Trophoblast cell (in vitro differentiated cells and primary cell): ENCODE data around the gene ATP6V1B1.
A peak's percentile ranks its signal among the peaks of the same experiment; 100 is the strongest.

Experiments used
- DNase-seq, 2 donors: peaks; one replicate each; pipeline ENCODE4 v3.0.0-alpha.2; 2016
- H2AFZ ChIP-seq: 2 replicates; pipeline ENCODE4 v1.6.1; 2013; ENCODE audit warnings: low read length, moderate library complexity, mild to moderate bottlenecking; ENCODE audit not compliant: insufficient read depth, poor library complexity
- H2AK5ac ChIP-seq: 2 replicates; pipeline ENCODE4 v1.6.1; 2013; ENCODE audit warnings: mild to moderate bottlenecking, low read length
- H2BK120ac ChIP-seq: 2 replicates; pipeline ENCODE4 v1.6.1; 2013; ENCODE audit warnings: low read length, mild to moderate bottlenecking, moderate library complexity; ENCODE audit not compliant: insufficient read depth, poor library complexity
- H2BK12ac ChIP-seq: 2 replicates; pipeline ENCODE4 v1.6.1; 2013; ENCODE audit warnings: mild to moderate bottlenecking, low read length, moderate library complexity
- H2BK5ac ChIP-seq: 2 replicates; pipeline ENCODE4 v1.6.1; 2013; ENCODE audit warnings: low read length, low read depth, moderate library complexity, mild to moderate bottlenecking; ENCODE audit not compliant: poor library complexity
- H3K14ac ChIP-seq: 2 replicates; pipeline ENCODE4 v1.6.1; 2013; ENCODE audit warnings: mild to moderate bottlenecking, low read length
- H3K18ac ChIP-seq: 2 replicates; pipeline ENCODE4 v1.6.1; 2013; ENCODE audit warnings: mild to moderate bottlenecking, low read length
- H3K23ac ChIP-seq: 2 replicates; pipeline ENCODE4 v1.6.1; 2013; ENCODE audit warnings: low read length
- H3K27ac ChIP-seq: 2 replicates; pipeline ENCODE4 v1.5.1; 2013; ENCODE audit warnings: low read depth, mild to moderate bottlenecking, inconsistent platforms, low read length, moderate library complexity
- H3K27me3 ChIP-seq: 2 replicates; pipeline ENCODE4 v1.6.1; 2013; ENCODE audit warnings: inconsistent platforms, mild to moderate bottlenecking, low read length, moderate library complexity; ENCODE audit not compliant: insufficient read depth
- H3K36me3 ChIP-seq, 2 experiments: 1 replicate in 1 of 2; 2 replicates in 1 of 2; pipeline ENCODE4 v1.6.1; 2013; ENCODE audit warnings: low read length in 2 of 2, mild to moderate bottlenecking in 2 of 2, moderate library complexity in 1 of 2; ENCODE audit not compliant: insufficient read depth in 2 of 2, control insufficient read depth in 1 of 2
- H3K4ac ChIP-seq: 2 replicates; pipeline ENCODE4 v1.6.1; 2013; ENCODE audit warnings: low read depth, mild to moderate bottlenecking, low read length, moderate library complexity
- H3K4me1 ChIP-seq, 2 experiments: 1 replicate in 1 of 2; 2 replicates in 1 of 2; pipeline ENCODE4 v1.6.1; 2013; ENCODE audit warnings: low read length in 2 of 2, mild to moderate bottlenecking in 2 of 2, moderate library complexity in 1 of 2; ENCODE audit not compliant: insufficient read depth in 2 of 2, control insufficient read depth in 1 of 2
- H3K4me2 ChIP-seq: 2 replicates; pipeline ENCODE4 v1.6.1; 2013; ENCODE audit warnings: inconsistent platforms, mild to moderate bottlenecking, low read length, moderate library complexity
- H3K4me3 ChIP-seq: 2 replicates; pipeline ENCODE4 v1.5.1; 2013; ENCODE audit warnings: mild to moderate bottlenecking, low read depth, low read length, inconsistent platforms
- H3K79me1 ChIP-seq: one replicate; pipeline ENCODE4 v1.6.1; 2013; ENCODE audit warnings: low read length
- H3K79me2 ChIP-seq: 2 replicates; pipeline ENCODE4 v1.6.1; 2013; ENCODE audit warnings: low read length, mild to moderate bottlenecking; ENCODE audit not compliant: control insufficient read depth, insufficient read depth, poor library complexity
- H3K9ac ChIP-seq: 2 replicates; pipeline ENCODE4 v1.6.1; 2013; ENCODE audit warnings: mild to moderate bottlenecking, low read length
- H3K9me3 ChIP-seq: 2 replicates; pipeline ENCODE4 v1.6.1; 2013; ENCODE audit warnings: low read depth, mild to moderate bottlenecking, control low read depth, inconsistent platforms, low read length; ENCODE audit not compliant: insufficient read depth
- H4K12ac ChIP-seq: 2 replicates; pipeline ENCODE4 v1.6.1; 2013; ENCODE audit warnings: low read depth, mild to moderate bottlenecking, low read length, moderate library complexity
- H4K8ac ChIP-seq: 2 replicates; pipeline ENCODE4 v1.6.1; 2013; ENCODE audit warnings: low read depth, mild to moderate bottlenecking, low read length, moderate library complexity
- H4K91ac ChIP-seq: one replicate; pipeline ENCODE4 v1.6.1; 2013; ENCODE audit warnings: low read depth, mild to moderate bottlenecking, low read length, moderate library complexity
- WGBS: extraction: QIAGEN DNeasy Blood & Tissue Kit; methylation state at CpG from one replicate; pipeline ENCODE4 v1.1.7; 2013; ENCODE audit warnings: missing lambda C conversion rate; ENCODE audit not compliant: insufficient read length, insufficient coverage; ENCODE audit errors: extremely low coverage; 5-methylcytosine and 5-hydroxymethylcytosine counted together

Gene ATP6V1B1

GRCh38 chr2:70888366-70888922 lies 47.3 kb upstream of the ATP6V1B1 start:
- Histone ChIP-seq H3K23ac (no peak overlapping the region), H4K91ac (no peak overlapping the region), H4K8ac (no peak overlapping the region), H3K4me2 (peak overlapping the region; percentile 21), H3K79me2 (peaks cover 1% of the 10 kb centered on the region), H3K9me3 (peaks cover 7% of the 10 kb centered on the region), H4K12ac (no peak overlapping the region), H3K4ac (no peak overlapping the region), H2BK120ac (no peak overlapping the region), H3K4me3 (no peak overlapping the region), H3K79me1 (peaks cover 2% of the 10 kb centered on the region), H3K9ac (no peak overlapping the region), H2BK5ac (no peak overlapping the region), H2AK5ac (no peak overlapping the region), H3K4me1 (peaks cover 12% of the 10 kb centered on the region in 2 experiments), H2BK12ac (no peak overlapping the region), H3K27ac (no peak overlapping the region), H2AFZ (no peak overlapping the region), H3K27me3 (peaks cover 77% of the 10 kb centered on the region), H3K14ac (no peak overlapping the region), H3K18ac (no peak overlapping the region), H3K36me3 (no peaks in the 10 kb centered on the region)
- no CpG with 5 or more reads among the region's 27 CpGs for WGBS
- DNase-seq = no peak

- no peaks in the 10 kb centered on the region for H3K36me3 ChIP-seq
- H4K12ac ChIP-seq = no peak overlapping the region
- H3K4me1 ChIP-seq = peaks cover 12% of the 10 kb centered on the region in 2 experiments
- no peak overlapping the region for H3K18ac ChIP-seq
- H3K4me3 ChIP-seq = no peak overlapping the region
- peaks cover 80% of the 10 kb centered on the region for H3K27me3 ChIP-seq
- peaks cover 1% of the 10 kb centered on the region for H3K79me2 ChIP-seq
- no peak overlapping the region for H3K9ac ChIP-seq
- H3K23ac ChIP-seq = no peak overlapping the region
- peak in 1 of 2 donors; percentile 24 for DNase-seq
- H4K8ac ChIP-seq = no peak overlapping the region
- H2BK5ac ChIP-seq = no peak overlapping the region
- no peak overlapping the region for H4K91ac ChIP-seq
- no peak overlapping the region for H2BK12ac ChIP-seq
- H3K4ac ChIP-seq = no peak overlapping the region
- H3K14ac ChIP-seq = no peak overlapping the region
- no CpG with 5 or more reads among the region's 70 CpGs for WGBS
- H2AFZ ChIP-seq = no peak overlapping the region
- H2BK120ac ChIP-seq = no peak overlapping the region
- peak overlapping the region; percentile 21 for H3K4me2 ChIP-seq
- H3K9me3 ChIP-seq = peaks cover 7% of the 10 kb centered on the region
- H2AK5ac ChIP-seq = no peak overlapping the region
- no peak overlapping the region for H3K27ac ChIP-seq
- H3K79me1 ChIP-seq = peaks cover 2% of the 10 kb centered on the region
Measured at GRCh38 chr2:70888923-70889715, 46.6 kb upstream of the ATP6V1B1 start.

- peaks cover 82% of the 10 kb centered on the region for H3K27me3 ChIP-seq
- H3K9ac ChIP-seq = no peak overlapping the region
- no peak overlapping the region for H3K4me2 ChIP-seq
- H3K36me3 ChIP-seq = no peaks in the 10 kb centered on the region
- H2AK5ac ChIP-seq = no peak overlapping the region
- WGBS = no CpG with 5 or more reads among the region's 5 CpGs
- H4K8ac ChIP-seq = no peak overlapping the region
- no peak for DNase-seq
- no peak overlapping the region for H2AFZ ChIP-seq
- H3K14ac ChIP-seq = no peak overlapping the region
- no peak overlapping the region for H2BK120ac ChIP-seq
- H3K27ac ChIP-seq = no peak overlapping the region
- H4K12ac ChIP-seq = no peak overlapping the region
- no peak overlapping the region for H3K18ac ChIP-seq
- no peak overlapping the region for H2BK12ac ChIP-seq
- no peak overlapping the region for H3K4ac ChIP-seq
- peaks cover 7% of the 10 kb centered on the region for H3K9me3 ChIP-seq
- no peak overlapping the region for H4K91ac ChIP-seq
- H3K23ac ChIP-seq = no peak overlapping the region
- peaks cover 2% of the 10 kb centered on the region for H3K79me1 ChIP-seq
- H3K4me1 ChIP-seq = peaks cover 12% of the 10 kb centered on the region in 2 experiments
- H3K4me3 ChIP-seq = no peak overlapping the region
- H2BK5ac ChIP-seq = no peak overlapping the region
- peaks cover 1% of the 10 kb centered on the region for H3K79me2 ChIP-seq
Measured at GRCh38 chr2:70889716-70890037, 46.0 kb upstream of the ATP6V1B1 start.

- peaks cover 12% of the 10 kb centered on the region in 2 experiments for H3K4me1 ChIP-seq
- H2AFZ ChIP-seq = no peak overlapping the region
- H3K79me2 ChIP-seq = peaks cover 1% of the 10 kb centered on the region
- no peak overlapping the region for H4K8ac ChIP-seq
- no peak overlapping the region for H3K4ac ChIP-seq
- H3K27ac ChIP-seq = no peak overlapping the region
- peaks cover 9% of the 10 kb centered on the region for H3K9me3 ChIP-seq
- H3K4me3 ChIP-seq = no peak overlapping the region
- peaks cover 85% of the 10 kb centered on the region for H3K27me3 ChIP-seq
- no peak overlapping the region for H2BK120ac ChIP-seq
- H4K91ac ChIP-seq = no peak overlapping the region
- H3K14ac ChIP-seq = no peak overlapping the region
- H3K9ac ChIP-seq = no peak overlapping the region
- no CpG with 5 or more reads among the region's 5 CpGs for WGBS
- no peak overlapping the region for H3K4me2 ChIP-seq
- no peaks in the 10 kb centered on the region for H3K36me3 ChIP-seq
- no peak overlapping the region for H4K12ac ChIP-seq
- H2BK12ac ChIP-seq = no peak overlapping the region
- DNase-seq = peak in 1 of 2 donors; percentile 57
- H3K79me1 ChIP-seq = peaks cover 2% of the 10 kb centered on the region
- no peak overlapping the region for H2BK5ac ChIP-seq
- no peak overlapping the region for H2AK5ac ChIP-seq
- no peak overlapping the region for H3K23ac ChIP-seq
- no peak overlapping the region for H3K18ac ChIP-seq
Measured at GRCh38 chr2:70890469-70891065, 45.1 kb upstream of the ATP6V1B1 start.
